22Rv1 (cell line): ENCODE measurements around the gene NTRK3.
A peak's percentile ranks its signal among the peaks of the same experiment; 100 is the strongest.

ENCODE experiments used
- H3K27ac ChIP-seq: fragments of 450-650 bp; 2 replicates; pipeline ENCODE4 v1.5.1; 2017
- CTCF ChIP-seq: fragments of 450-650 bp; IDR thresholded peaks from 2 replicates; pipeline ENCODE4 v1.5.1; 2017; ENCODE audit warnings: mild to moderate bottlenecking
- ZFX ChIP-seq: fragments of 450-650 bp; IDR thresholded peaks from 2 replicates; pipeline ENCODE4 v1.6.1; 2017; ENCODE audit warnings: antibody characterized with exemption, borderline replicate concordance

NTRK3 gene

GRCh38 chr15:87959662-87960061 is 296.9 kb downstream of the NTRK3 start:
- H3K27ac ChIP-seq: no peak overlapping the region
- TF ChIP-seq ZFX (no peak), CTCF (no peak)

- TF ChIP-seq ZFX (no peak), CTCF (0 out of 2 replicates have a peak, but pooled peaks have one; percentile 10)
- no peak overlapping the region for H3K27ac ChIP-seq
Observed at GRCh38 chr15:87959080-87959479, 297.5 kb downstream of the NTRK3 start.

GRCh38 chr15:87955284-87955909 is 301.1 kb downstream of the NTRK3 start:
- no peak overlapping the region for H3K27ac ChIP-seq
- TF ChIP-seq CTCF (no peak), ZFX (no peak)

- no peak overlapping the region for H3K27ac ChIP-seq
- TF ChIP-seq CTCF (no peak), ZFX (no peak)
Observed at GRCh38 chr15:87954793-87955192, 301.7 kb downstream of the NTRK3 start.

- no peak overlapping the region for H3K27ac ChIP-seq
- TF ChIP-seq CTCF: no peak
- TF ChIP-seq ZFX: no peak
Observed at GRCh38 chr15:87952736-87953287, 303.7 kb downstream of the NTRK3 start.

GRCh38 chr15:87949575-87950223 is 306.8 kb downstream of the NTRK3 start:
- TF ChIP-seq ZFX: no peak
- TF ChIP-seq CTCF: no peak

GRCh38 chr15:87949151-87949574 is 307.4 kb downstream of the NTRK3 start:
- TF ChIP-seq CTCF (no peak), ZFX (no peak)
- no peak overlapping the region for H3K27ac ChIP-seq

More at GRCh38 chr15:87949575-87950223, 306.8 kb downstream of the NTRK3 start:
- no peak overlapping the region for H3K27ac ChIP-seq
